Ovary (tissue), 9 donors: ENCODE results near the gene GORASP1. TPM values are rescaled to one million over a fixed set of nuclear protein-coding genes. Genes with fewer than 3 reads are reported as not detected.
A peak's percentile ranks its signal among the peaks of the same experiment; 100 is the strongest.

ENCODE experiments used
- DNase-seq, 5 donors: peaks; one replicate each; pipeline ENCODE4 v3.0.0-alpha.2; 2019 to 2020
- H3K27ac ChIP-seq, 2 donors: fragments of 200-600 bp; one replicate each; pipeline versions ENCODE4 v1.5.1 to v1.8.0; 2019 to 2022
- H3K27me3 ChIP-seq: fragments of 200-600 bp; one replicate; pipeline ENCODE4 v1.8.0; 2022
- H3K36me3 ChIP-seq: fragments of 200-600 bp; sonication (generic); one replicate; pipeline ENCODE4 v1.5.1; 2019
- H3K4me1 ChIP-seq: one replicate; pipeline ENCODE4 v1.8.1; 2013; ENCODE audit warnings: mild to moderate bottlenecking, moderate library complexity; ENCODE audit not compliant: insufficient read depth
- H3K4me3 ChIP-seq: fragments of 200-600 bp; sonication (generic); one replicate; pipeline ENCODE4 v1.5.1; 2017
- H3K9me3 ChIP-seq, 2 donors: fragments of 200-600 bp in 1 of 2; sonication (generic) in 1 of 2; one replicate each; pipeline versions ENCODE4 v1.5.1 to v1.8.1; 2013 to 2019; ENCODE audit warnings: mild to moderate bottlenecking in 1 of 2, moderate library complexity in 1 of 2
- EP300 ChIP-seq: sonication (generic); formaldehyde crosslinking; IDR thresholded peaks from one replicate; pipeline ENCODE4 v1.6.1; 2017; ENCODE audit warnings: antibody characterized with exemption
- POLR2A ChIP-seq: fragments of 450-650 bp; IDR thresholded peaks from one replicate; pipeline ENCODE4 v1.6.1; 2017; ENCODE audit warnings: antibody characterized with exemption, mild to moderate bottlenecking, moderate library complexity
- WGBS, 3 donors: extraction: QIAGEN DNeasy Blood & Tissue Kit in 1 of 3; methylation state at CpG; one replicate each; pipeline versions ENCODE4 v1.1.5 to v1.1.7; 2013 to 2017; 5-methylcytosine and 5-hydroxymethylcytosine counted together
- intact Hi-C, 4 donors: fragments of 100-400 bp; cut with DNase I; formaldehyde crosslinking; loops; one replicate each; pipeline versions ENCODE4 v1.11.0 to v1.15.1; 2022 to 2023
- polyA plus RNA-seq, 2 donors: library from polyadenylated mRNA; stranded (reverse); fragments of 200-250 nt in 1 of 2; fragments of 350-450 nt in 1 of 2; fragmentation: Illumina TruSeq in 1 of 2; extraction: RNeasy Lipid Tissue Mini Kit (QIAGEN cat#74804) in 1 of 2; gene quantifications; one replicate each; pipeline ENCODE4 v1.2.3, GENCODE V29; 2013 to 2014
- total RNA-seq, 7 donors: library from RNA; depleted of rRNA in 2 of 7; stranded (reverse); fragments of >200 nt in 2 of 7; fragmentation: NEBNext Ultra II Directional in 3 of 7; extraction: Animal tissue kit (Norgen Biotek cat#: 25700) in 3 of 7; gene quantifications; one replicate each; pipeline versions ENCODE4 v1.1.0 to v1.2.4, GENCODE V29; 2016 to 2023
- TF ChIP-seq, protein P1 (sequence below), 3 donors: fragments of 450-650 bp in 2 of 3; fragments of 200-600 bp in 1 of 3; IDR thresholded peaks; one replicate each; pipeline versions ENCODE4 v1.5.1 to v1.8.0; 2016 to 2022; ENCODE audit warnings: antibody characterized with exemption in 3 of 3, mild to moderate bottlenecking in 1 of 3
- donor health status: DM: no; HTN: no; CAD: no; lungs with moderate emphysema.
- donor health status: DM: no; HTN: no; CAD: no.
- donor health status: Bipolar disorder and iron deficiency.
- donor health status: DM: yes; HTN: yes; CAD: no.
- donor health status: DM: no; HTN: no; CAD: no.
- donor health status: DM: yes; HTN: yes; CAD: no.

Gene GORASP1
- total and polyA plus RNA-seq, 9 donors, result 31.4 to 54.5 (median 47.5) TPM

DNA sequence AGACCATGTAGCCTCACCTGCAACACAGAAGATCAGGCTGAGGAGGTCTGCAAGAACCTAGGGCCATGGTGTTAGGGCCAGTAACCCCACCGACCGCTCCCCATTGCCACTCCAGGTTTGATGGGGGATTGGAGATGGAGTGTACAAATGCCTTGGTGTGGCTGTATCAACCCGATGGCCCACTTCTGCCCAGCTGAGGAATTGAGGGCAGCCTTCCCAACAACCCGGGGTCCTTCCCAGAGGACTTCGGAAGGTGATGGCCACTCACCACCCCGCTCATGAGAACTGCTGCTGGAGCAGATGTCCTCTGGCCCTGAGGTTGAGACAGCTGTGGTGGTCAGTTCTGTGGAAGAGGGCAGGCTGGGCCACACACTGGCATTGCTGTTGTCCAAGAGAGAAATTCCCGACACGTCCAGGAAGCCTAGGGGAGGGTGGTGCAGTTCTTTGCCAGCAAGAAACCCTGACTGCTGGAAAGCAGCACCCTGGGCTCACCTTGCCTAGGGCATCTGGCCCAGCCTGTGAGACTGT is 8.9 kb downstream of the GORASP1 start:
- intact Hi-C loops, result no loop called here
- TF ChIP-seq, protein P1, sequence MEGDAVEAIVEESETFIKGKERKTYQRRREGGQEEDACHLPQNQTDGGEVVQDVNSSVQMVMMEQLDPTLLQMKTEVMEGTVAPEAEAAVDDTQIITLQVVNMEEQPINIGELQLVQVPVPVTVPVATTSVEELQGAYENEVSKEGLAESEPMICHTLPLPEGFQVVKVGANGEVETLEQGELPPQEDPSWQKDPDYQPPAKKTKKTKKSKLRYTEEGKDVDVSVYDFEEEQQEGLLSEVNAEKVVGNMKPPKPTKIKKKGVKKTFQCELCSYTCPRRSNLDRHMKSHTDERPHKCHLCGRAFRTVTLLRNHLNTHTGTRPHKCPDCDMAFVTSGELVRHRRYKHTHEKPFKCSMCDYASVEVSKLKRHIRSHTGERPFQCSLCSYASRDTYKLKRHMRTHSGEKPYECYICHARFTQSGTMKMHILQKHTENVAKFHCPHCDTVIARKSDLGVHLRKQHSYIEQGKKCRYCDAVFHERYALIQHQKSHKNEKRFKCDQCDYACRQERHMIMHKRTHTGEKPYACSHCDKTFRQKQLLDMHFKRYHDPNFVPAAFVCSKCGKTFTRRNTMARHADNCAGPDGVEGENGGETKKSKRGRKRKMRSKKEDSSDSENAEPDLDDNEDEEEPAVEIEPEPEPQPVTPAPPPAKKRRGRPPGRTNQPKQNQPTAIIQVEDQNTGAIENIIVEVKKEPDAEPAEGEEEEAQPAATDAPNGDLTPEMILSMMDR (IDR thresholded peaks at IDR 0.05), result no peak
- TF ChIP-seq EP300, result no peak
- TF ChIP-seq POLR2A, result no peak
- 90 to 94% (median 90%) methylated on average over 8 of the region's 8 CpGs for WGBS, 3 donors
- DNase-seq, result no peak
- Histone ChIP-seq H3K9me3 (no peaks in the 10 kb centered on the region), H3K27ac (no peak overlapping the region), H3K4me1 (peaks cover 4% of the 10 kb centered on the region), H3K27me3 (no peaks in the 10 kb centered on the region), H3K4me3 (no peak overlapping the region), H3K36me3 (no peaks in the 10 kb centered on the region)

DNA sequence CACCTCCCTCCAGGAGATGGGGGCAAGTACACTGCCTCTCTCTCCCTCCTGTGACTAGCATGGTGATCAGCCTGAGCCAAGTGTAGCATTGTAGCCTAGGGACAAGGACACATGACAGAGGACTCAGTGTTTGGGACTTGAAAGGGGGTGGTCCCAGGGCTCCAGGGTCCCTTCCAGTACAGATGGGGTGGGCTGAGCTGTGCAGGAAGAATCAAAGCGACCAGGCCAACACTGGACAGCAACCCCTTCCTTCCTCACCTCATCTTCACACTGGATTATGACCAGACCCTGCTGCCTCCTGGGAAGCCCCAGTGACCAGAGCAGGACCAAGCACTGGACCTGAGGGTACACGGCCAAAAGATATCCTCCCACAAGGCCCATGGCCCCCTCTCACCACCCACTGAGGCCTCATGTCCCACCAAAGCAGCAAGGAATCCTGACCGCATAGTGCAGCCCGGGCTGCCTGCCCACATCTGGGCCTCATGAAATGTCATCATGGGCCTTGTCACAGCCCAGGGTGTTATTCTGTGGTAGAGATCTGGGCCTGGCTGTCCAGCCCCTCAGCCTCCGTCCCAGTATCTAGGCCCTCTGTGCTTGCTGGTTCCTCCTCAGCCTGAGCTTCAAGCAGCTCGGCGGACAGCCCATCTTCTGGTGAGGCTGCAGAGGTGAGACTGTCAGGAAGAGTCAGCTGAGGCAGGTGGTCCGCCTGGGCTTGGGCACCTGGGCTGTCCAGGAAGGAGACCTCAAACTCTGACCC is 9.5 kb downstream of the GORASP1 start:
- no peaks in the 10 kb centered on the region for H3K36me3 ChIP-seq

DNA sequence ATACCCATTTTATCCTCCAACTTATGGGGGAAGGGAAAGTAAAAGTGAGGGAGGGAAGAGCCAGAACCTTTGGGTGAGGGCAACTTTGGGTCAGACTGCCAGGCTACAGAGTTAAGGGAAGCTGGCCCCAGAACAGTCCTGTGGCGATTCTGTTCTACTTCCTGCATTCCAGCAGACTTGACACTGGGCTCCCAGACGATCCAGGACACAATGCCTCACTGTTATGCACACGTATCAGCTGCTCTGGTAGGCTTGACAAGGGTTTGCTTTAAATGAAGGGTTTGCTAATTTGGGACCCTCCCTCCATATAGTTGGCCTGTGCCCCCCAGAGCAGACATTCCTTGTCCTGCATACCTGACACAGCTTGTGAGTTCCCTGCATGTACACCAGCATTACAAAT is 10.7 kb downstream of the GORASP1 start:
- WGBS, 3 donors, result 9 to 28% (median 22%) methylated on average over 3 of the region's 3 CpGs
- Histone ChIP-seq H3K36me3 (no peaks in the 10 kb centered on the region), H3K4me1 (peaks cover 4% of the 10 kb centered on the region), H3K27ac (no peak overlapping the region), H3K9me3 (no peaks in the 10 kb centered on the region), H3K4me3 (no peak overlapping the region), H3K27me3 (no peaks in the 10 kb centered on the region)
- intact Hi-C loops, result no loop called here
- no peak for DNase-seq
- TF ChIP-seq, protein P1 (IDR thresholded peaks at IDR 0.05), result no peak
- no peak for TF ChIP-seq EP300
- no peak for TF ChIP-seq POLR2A

More for the DNA sequence above, 9.5 kb downstream of the GORASP1 start:
- no peak for DNase-seq
- H3K9me3 ChIP-seq, result no peaks in the 10 kb centered on the region
- H3K27me3 ChIP-seq, result no peaks in the 10 kb centered on the region
- no peak overlapping the region for H3K4me3 ChIP-seq
- no peak overlapping the region for H3K27ac ChIP-seq
- peaks cover 4% of the 10 kb centered on the region for H3K4me1 ChIP-seq
- 79 to 89% (median 85%) methylated on average over 7 to 8 of the region's 8 CpGs for WGBS, 3 donors
- intact Hi-C loops, result no loop called here
- TF ChIP-seq, protein P1 (IDR thresholded peaks at IDR 0.05), result no peak
- TF ChIP-seq EP300, result no peak
- no peak for TF ChIP-seq POLR2A

DNA sequence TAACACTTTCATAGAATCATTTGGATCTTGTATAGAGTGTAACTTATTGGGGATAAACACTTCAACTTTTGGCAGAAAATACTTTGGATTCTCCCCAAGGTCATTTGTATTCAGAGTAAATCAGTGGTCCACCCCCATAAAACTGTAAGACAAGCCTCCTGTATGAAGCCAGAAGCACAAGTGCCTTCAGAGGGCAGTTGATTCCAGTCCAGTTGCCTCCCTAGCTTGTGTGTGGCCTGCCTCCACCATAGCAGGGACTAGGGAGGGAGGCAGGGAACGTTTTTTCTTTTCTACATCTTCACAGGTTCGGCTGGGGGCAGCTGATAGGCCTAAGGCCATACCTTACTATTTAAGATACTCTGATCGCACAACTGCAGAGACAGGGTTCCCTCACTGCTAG is 11.6 kb downstream of the GORASP1 start:
- no peak overlapping the region for H3K4me3 ChIP-seq
- H3K36me3 ChIP-seq, result no peaks in the 10 kb centered on the region
- no peaks in the 10 kb centered on the region for H3K27me3 ChIP-seq
- TF ChIP-seq EP300 (no peak), POLR2A (no peak)
- TF ChIP-seq, protein P1 (IDR thresholded peaks at IDR 0.05), result no peak
- no peaks in the 10 kb centered on the region for H3K9me3 ChIP-seq
- 9 to 19% (median 10%) methylated on average over 3 of the region's 3 CpGs for WGBS, 3 donors
- DNase-seq, result no peak
- H3K4me1 ChIP-seq, result peaks cover 4% of the 10 kb centered on the region
- H3K27ac ChIP-seq, result peak overlapping the region in 1 of 2 donors; percentile 23
- intact Hi-C loops, result no loop called here
